ENCODE results near the gene SUPT6H. TPM values are rescaled to one million over a fixed set of nuclear protein-coding genes. Genes with fewer than 3 reads are reported as not detected.
A peak's percentile ranks its signal among the peaks of the same experiment; 100 is the strongest.

Gene SUPT6H
- total RNA-seq, 1 donor from 2014 or later, result 91.2 TPM

GRCh38 chr17:28707339-28707720 lies 45.3 kb downstream of the SUPT6H start:
- Mint-ChIP-seq H3K27me3 (ENCODE audit: unreplicated experiment) (no peaks in the 10 kb centered on the region), H3K9me3 (ENCODE audit: unreplicated experiment) (no peaks in the 10 kb centered on the region), H3K27ac (ENCODE audit: unreplicated experiment) (no peak overlapping the region), H3K4me1 (ENCODE audit: unreplicated experiment) (peaks cover 18% of the 10 kb centered on the region), H3K4me3 (ENCODE audit: unreplicated experiment) (no peak overlapping the region), H3K36me3 (ENCODE audit: unreplicated experiment) (peaks cover 9% of the 10 kb centered on the region)
- TF ChIP-seq CTCF (IDR thresholded peaks at IDR 0.05), result no peak
- DNase-seq (ENCODE audit: extremely low spot score, unreplicated experiment), result no peak

- H3K27me3 Mint-ChIP-seq (ENCODE audit: unreplicated experiment), result no peaks in the 10 kb centered on the region
- H3K4me3 Mint-ChIP-seq (ENCODE audit: unreplicated experiment), result peak overlapping the region; percentile 91
- peaks cover 11% of the 10 kb centered on the region for H3K36me3 Mint-ChIP-seq (ENCODE audit: unreplicated experiment)
- no peaks in the 10 kb centered on the region for H3K9me3 Mint-ChIP-seq (ENCODE audit: unreplicated experiment)
- no peak for TF ChIP-seq CTCF (IDR thresholded peaks at IDR 0.05)
- H3K4me1 Mint-ChIP-seq (ENCODE audit: unreplicated experiment), result peaks cover 36% of the 10 kb centered on the region
- peak; percentile 98 for DNase-seq (ENCODE audit: extremely low spot score, unreplicated experiment)
- peak overlapping the region; percentile 99 for H3K27ac Mint-ChIP-seq (ENCODE audit: unreplicated experiment)
These were observed 49.1 kb downstream of the SUPT6H start for GRCh38 chr17:28710861-28711722.

- peak within 1 kb of the TSS; percentile 99 for H3K27ac Mint-ChIP-seq (ENCODE audit: unreplicated experiment)
- no peak for TF ChIP-seq CTCF (IDR thresholded peaks at IDR 0.05)
These were observed 49.7 kb downstream of the SUPT6H start, which contains the start of gene PROCA1 for GRCh38 chr17:28711723-28712031. TSS of gene PROCA1 (minus strand) at chr17:28711888. CDS start at chr17:28711660, 228 bp downstream.

GRCh38 chr17:28712032-28712704 lies 50.2 kb downstream of the SUPT6H start:
- Mint-ChIP-seq H3K9me3 (ENCODE audit: unreplicated experiment) (no peaks in the 10 kb centered on the region), H3K36me3 (ENCODE audit: unreplicated experiment) (peaks cover 11% of the 10 kb centered on the region), H3K4me3 (ENCODE audit: unreplicated experiment) (peak overlapping the region; percentile 26), H3K27me3 (ENCODE audit: unreplicated experiment) (no peaks in the 10 kb centered on the region), H3K27ac (ENCODE audit: unreplicated experiment) (peak overlapping the region; percentile 99), H3K4me1 (ENCODE audit: unreplicated experiment) (peaks cover 41% of the 10 kb centered on the region)
- TF ChIP-seq CTCF (IDR thresholded peaks at IDR 0.05), result no peak
- DNase-seq (ENCODE audit: extremely low spot score, unreplicated experiment), result no peak

More at GRCh38 chr17:28711723-28712031, 49.7 kb downstream of the SUPT6H start, which contains the start of gene PROCA1:
- no peaks in the 10 kb centered on the region for H3K9me3 Mint-ChIP-seq (ENCODE audit: unreplicated experiment)
- peaks cover 41% of the 10 kb centered on the region for H3K4me1 Mint-ChIP-seq (ENCODE audit: unreplicated experiment)
- H3K27me3 Mint-ChIP-seq (ENCODE audit: unreplicated experiment), result no peaks in the 10 kb centered on the region
- H3K4me3 Mint-ChIP-seq (ENCODE audit: unreplicated experiment), result peak within 1 kb of the TSS; percentile 91
- no peak for DNase-seq (ENCODE audit: extremely low spot score, unreplicated experiment)
- peaks cover 11% of the 10 kb centered on the region for H3K36me3 Mint-ChIP-seq (ENCODE audit: unreplicated experiment)
